ENCODE measurements around the gene CMTM4.
"Not testable (repeated sequence)": the region's sequence is repeated elsewhere in the genome, so short reads cannot be mapped to it uniquely, and the experiment has no call there.

CMTM4 gene

DNA sequence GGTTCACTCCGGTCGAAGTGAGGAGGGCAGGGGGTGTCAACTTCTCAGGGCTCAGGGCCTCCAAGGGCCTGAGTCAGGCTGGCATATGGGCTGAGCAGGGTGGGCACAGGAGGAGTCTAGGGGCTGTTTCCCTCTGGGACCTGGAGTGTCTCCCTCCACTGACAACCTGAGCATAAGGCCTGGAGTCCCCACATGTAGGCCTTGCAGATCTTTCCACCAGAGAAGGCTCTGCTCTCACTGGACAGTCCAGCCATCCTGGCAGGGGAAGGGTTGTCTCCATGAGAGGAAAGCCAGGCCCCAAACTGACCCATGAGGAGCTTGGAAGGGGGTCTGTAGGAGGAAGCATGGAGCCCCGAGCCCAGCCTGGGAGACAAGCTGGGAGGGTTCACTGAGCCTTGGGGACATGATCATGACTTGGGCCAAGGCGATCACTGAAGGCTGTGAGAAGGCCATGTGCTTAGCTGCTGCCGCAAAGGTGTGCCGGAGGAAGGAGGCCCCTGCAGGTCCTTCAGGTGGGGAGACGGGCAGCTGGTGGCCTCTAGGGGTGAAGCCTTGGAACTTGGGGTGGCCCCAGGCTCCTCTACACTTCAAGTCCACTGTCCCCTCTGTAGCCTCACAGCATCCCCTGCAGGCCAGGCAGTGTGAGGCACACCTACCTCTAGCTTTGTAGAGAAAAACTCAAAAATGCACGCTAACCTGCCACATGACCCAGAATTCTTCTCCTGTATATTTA is 107.4 kb downstream of the CMTM4 start:
- peak; percentile 64 to 75 for DNase-seq

DNA sequence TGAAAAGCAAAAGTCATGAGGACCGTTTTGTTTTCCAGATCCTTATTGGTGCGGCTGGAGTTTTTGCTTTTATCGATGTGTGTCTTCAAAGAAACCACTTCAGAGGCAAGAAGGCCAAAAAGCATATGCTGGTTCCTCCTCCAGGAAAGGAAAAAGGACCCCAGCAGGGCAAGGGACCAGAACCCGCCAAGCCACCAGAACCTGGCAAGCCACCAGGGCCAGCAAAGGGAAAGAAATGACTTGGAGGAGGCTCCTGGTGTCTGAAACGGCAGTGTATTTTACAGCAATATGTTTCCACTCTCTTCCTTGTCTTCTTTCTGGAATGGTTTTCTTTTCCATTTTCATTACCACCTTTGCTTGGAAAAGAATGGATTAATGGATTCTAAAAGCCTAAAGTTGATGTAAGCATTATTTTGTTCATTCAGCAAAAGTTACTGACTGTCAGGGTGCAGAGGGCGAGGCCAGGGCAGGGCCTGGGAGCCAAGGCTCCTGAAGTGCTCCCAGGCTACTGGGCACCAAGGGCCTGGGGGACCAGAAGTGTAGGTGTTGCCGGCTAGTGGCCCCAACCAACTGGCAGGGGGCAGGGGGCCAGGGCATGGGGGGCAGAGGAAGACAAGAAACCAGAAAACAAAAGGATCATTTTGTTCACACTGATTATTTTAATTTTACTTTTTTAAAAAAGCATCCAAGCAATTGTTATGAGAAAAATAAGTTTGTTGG is 108.5 kb downstream of the CMTM4 start:
- no peak for DNase-seq

DNA sequence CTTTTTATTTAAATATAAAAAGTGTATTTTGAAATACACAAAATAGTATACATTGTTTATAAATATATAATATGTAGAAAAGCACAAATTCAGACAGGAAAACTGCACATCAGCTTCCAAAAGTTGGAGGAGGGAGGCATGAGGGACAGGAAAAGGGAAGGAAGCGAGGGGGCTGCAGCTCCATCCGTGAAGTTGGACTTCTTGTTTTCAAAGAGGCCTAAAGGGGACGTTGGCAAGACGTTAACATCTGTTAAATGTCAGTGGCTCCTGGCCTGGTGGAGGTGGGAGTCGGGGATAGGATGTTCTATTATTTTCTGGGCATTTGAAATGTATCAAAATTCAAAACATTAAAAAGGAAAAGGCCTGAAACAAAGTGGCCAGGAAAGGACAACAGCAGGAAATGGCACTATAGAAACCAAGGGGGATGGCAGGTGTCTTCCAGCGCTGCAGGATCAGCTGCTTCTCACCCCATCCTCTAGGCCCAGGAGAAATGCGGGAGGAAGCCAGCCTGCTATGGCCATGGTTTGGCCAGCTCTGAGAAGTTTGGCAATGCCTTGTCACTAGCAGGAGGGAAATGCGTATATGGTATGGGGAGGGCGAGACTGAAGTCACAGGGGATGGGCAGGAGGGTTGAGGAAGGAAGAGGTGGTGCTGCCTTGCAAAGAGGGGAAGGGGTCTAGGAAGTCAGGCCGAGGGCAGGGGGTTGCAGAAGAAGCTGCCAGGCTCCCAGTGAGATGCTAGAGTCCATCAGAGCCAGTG is 110.9 kb downstream of the CMTM4 start:
- no peak for DNase-seq

DNA sequence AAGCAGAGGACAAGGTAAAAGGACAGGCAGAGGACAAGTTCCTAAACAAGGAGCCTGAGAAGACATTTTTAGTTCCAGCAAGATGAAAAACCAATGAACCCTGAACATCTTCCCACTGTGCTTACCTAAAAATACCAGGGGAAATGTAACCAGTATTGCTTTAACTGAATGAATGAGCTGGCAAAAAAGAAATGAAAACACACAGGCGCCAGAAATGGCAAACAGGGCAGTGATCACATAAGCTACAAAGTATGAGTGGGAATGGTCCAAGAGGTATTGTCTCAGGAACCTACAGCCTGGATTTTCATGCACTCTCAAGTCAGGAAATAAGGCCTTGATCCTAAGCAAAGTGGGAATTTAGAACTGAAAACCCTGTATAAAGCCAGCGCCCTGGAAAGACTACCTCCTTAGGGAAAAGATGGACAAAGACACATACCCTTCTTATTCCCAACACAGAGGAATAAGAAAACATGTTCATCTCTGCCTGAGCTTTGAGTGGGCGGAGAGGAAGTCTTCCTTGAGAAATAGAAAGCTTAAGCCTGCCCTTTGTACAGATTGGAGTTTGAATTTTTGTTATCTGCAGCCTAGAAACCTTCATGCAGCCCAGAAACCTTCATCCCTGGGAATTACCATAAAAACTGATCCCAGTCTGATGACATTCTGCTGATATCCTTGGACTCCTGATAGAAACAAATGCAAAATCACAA is 115.1 kb downstream of the CMTM4 start:
- no peak for DNase-seq

DNA sequence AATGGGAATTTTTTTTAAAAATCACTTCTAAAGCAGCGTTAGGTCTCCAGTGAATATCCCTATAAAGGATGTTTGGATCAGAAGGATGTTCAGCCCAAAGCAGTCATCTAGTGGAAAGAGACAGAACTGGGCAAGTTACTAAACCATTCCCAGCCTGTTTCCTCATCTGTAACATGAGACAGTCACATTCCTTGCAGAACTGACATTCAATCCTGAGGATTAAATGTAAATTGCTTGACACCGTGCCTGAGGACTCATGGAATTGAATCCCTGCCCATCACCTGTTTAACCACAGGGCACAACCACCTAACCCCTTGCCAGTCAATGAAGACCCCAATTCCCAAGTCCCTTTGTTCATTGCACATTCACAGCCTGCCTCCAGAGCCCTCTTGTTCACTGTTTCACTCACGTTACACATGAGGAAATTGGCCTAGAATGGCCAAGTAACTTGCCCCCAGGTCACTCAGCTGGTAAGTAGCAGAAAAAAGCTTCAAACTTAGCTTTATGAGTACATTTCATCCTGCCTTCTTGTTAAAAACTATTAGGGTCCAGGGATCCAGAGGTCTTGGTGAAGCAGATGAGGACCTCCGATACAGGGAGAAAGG is 115.8 kb downstream of the CMTM4 start:
- no peak for DNase-seq

DNA sequence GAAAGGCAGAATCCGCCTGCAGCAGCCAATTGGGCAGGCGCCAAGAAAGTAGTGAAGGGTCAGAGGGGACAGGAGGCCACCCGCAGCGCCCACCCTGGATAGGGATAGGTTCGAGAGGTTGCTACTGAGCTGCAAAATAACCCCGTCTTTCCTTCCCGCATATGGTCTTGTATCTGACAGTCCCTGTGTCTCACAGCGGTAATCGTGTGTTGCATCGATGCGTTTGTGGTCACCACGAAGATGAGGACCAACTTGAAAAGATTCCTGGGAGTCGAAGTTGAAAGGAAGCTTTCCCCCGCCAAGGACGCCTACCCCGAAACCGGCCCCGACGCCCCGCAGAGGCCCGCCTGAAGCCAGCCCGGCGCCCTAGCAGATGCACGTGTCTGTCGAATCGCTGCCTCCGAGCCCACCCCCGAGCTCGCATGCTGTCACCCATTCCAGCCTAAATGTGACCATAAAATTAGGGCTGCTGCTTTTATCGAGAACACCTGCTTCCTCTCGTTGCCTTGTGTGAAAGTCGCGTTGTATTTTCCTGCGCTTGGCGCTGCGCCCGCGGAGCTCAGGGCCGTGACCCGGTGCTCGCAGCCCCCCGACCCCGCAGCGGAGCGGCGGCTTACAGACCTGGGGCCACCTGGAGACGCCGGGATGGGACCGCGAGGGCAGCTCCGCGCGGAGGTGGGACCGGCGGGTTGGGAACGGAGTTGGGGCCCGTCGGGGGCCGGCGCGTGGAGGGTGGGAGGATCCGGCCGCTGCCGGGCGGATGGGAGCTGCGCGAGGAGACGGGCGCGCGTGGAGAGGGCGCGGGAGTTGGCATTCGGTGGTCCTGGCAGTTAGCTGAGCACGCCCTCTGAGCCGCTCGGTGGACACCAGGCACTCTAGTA is 117.7 kb downstream of the CMTM4 start, which contains the start of gene CMTM2:
TSS of gene CMTM2 (plus strand) at position 813 of the 881 bp plus-strand sequence. CDS start 145 bp downstream, outside the sequence.
- no peak for DNase-seq

DNA sequence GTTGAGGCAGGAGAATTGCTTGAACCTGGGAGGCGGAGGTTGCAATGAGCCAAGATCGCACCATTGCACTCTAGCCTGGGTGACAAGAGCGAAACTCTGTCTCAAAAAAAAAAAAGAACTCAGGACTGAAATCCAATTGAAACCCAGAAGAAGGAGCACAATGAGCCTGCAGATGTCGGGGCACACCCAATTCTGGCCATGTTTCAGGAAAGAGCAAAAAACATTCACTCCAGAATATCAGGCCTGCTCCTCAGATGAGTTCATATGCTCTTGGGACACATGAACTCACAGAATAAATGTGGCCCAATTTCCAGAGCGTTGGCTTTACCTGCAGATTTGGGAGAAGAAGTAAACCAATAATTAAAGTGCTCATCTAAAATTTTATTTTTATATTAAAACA is 120.2 kb downstream of the CMTM4 start:
- no peak for DNase-seq

DNA sequence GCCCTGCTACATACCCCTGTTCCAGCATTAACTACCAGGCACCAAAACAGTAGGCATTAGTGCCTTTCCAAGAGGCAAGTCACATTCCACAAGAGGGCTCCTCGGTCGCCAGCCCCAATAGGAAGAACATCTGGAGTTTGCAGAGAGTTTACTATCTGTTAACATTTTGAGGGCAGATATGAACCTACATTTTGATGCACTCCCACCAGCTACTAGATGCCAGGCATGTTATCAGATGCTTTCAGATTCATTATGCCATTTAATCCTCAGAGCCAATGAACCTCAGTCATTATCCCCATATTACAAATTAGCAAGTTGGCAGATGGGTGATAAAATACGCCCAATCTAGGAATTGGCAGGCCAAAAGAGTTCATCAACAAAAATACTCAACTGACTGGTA is 121.5 kb downstream of the CMTM4 start:
- DNase-seq = no peak

DNA sequence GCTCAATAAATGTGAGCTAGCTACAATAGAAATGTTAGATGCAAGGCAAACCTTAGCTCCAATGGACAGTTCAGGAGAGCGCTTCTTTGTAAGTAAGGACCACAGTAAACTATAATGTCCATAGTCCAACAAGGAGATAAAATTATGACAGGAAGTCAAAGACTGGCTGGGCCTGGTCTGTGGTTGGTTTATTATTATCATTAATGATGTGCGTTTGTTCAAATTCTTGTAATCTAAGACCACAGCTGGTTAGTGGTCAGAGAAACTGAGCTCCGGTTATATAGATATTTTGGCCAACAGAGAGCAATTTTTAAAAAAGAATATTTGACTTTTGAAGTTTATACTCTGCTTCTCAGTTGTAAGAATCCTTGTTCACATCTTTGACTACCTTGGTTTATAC is 122.0 kb downstream of the CMTM4 start:
- DNase-seq = no peak

DNA sequence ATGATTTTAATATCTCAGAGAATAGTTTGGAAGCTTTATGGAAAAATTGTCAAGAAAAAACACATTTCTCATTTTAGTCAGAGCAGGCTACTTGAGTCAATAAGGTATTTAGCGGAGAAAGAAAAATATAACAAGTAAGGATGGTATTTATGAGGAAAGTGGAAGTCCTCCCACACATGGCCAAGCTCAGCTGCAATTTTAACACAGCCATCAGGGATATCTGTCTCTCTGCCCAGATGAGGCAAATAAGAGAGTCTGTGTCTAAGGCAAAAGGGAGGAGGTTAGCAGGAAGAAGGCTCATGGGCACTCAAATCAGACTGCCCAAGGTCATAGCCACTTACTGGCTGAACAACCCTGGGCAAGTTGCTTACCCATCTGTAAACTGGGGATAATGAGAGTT is 122.5 kb downstream of the CMTM4 start:
- no peak for DNase-seq

DNA sequence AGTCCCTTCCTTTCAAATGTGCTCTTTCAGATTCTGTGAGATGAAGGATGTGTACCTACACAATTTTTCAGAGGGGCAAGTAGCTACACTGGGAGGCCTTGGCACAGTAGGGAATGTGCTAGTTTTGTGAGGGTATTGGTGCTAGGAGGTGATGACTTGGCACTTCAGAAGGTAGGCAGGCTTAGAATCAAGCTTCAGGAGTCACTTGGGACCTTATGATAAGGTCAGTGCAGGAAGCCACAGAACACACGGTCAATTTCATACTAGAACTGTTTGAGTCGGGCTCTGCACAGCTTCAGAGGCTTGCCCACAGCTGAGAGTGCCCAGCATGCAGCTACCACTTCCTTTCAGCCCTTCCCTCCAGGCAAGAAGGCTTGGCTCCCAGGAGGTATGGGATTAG is 124.2 kb downstream of the CMTM4 start:
- DNase-seq = no peak

DNA sequence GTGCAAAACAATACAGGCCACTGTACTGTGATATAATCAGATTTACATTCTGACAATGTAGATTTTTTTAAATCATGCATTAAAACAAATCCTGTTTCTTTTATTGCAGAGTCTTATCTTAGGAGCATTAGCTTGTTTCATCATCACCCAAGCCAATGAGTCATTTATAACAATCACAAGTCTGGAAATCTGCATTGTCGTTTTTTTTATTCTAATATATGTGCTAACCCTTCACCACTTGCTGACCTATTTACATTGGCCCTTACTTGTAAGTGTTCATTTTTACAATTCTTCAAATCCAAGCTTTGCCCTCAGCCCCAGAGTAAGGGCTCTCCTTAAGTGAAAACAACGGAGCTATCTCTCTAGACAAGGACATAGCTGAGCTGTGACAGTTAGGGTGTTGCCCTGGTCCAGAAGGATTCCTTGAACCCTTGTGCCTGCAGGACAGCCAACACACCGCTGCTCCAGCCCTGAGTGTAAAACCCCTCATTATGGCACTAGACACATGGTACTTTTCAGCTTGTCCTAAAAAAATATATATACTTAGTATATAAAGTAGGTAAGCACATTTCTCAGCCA is 126.6 kb downstream of the CMTM4 start:
- no peak for DNase-seq

DNA sequence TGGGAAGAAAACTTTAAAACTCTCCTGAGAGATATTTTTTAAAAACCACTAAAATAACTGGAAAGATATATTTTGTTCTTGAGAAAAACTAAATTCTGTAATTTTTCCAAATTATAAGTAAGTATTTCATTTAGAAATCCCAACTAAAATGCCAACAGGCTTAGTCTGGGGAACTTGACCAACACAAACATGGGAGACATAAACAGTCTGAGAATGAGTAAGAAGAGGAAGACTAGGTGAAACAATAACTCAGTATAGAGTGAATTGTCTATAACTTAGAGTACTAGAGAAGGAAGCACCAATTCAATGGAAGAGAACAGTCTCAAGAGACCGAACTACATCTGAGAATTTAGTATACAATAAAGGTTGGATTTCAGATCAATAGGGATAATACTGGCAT is 127.4 kb downstream of the CMTM4 start:
- DNase-seq = no peak

DNA sequence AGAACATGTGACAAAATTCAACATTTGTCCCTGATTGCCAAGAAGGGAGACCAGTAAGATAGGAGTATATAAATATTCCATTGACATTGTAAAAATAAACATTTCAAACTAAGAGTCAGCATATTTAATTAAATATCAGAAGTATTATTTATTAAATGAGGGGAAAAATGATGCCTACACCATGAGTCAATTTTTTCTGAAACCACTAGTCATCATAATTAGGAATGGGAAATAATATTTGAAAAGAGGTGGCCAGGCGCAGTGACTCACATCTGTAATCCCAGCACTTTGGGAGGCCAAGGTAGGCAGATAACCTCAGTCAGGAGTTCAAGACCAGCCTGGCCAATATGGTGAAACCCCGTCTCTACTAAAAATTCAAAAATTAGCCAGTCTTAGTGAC is 128.2 kb downstream of the CMTM4 start:
- DNase-seq = no peak

DNA sequence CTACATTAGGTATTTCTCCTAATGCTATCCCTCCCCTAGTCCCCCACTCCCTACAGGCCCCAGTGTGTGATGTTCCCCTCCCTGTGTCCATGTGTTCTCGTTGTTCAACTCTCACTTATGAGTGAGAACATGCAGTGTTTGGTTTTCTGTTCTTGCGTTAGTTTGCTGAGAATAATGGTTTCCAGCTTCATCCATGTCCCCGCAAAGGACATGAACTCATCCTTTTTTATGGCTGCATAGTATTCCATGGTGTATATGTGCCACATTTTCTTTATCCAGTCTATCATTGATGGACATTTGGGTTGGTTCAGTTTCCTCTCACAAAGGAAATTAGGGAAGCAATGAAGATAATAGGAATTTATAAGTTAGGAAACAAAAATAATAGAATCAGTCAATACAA is 129.3 kb downstream of the CMTM4 start:
- DNase-seq = not testable (repeated sequence)

DNA sequence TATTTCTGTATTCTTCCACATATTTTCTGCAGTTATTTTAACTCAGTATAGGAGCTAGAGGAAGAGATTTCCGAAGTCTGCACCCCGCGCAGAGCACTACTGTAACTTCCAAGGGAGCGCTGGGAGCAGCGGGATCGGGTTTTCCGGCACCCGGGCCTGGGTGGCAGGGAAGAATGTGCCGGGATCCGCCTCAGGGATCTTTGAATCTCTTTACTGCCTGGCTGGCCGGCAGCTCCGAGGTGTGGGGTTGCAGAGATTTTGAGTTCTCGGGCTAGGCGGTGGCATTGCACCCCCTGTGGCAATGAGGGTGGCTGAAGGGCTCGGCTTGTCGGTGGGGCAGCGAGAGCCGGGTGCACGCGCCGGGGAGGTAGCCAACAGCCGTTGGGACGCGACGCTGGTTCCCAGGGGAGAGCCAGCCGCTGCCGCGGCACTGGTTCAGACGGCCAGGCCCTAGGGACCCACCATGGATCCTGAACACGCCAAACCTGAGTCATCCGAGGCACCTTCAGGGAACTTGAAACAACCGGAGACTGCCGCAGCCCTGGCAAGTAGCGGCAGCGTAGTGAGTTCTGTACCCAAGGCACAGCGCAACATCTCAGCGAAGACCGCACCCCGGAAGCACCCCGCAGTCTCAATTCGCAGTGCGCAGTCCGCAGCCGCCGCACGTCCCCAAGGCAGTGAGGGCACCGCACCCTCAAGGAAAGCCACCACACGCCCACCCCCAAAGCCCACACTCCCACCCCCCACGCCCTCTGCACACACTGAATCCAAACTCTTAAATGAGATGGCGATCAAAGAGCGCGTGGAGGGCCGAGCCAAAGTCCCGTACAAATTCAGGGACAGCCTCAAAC is 130.3 kb downstream of the CMTM4 start, which contains the start of gene CMTM1:
TSS of gene CMTM1 (plus strand) at position 389 of the 851 bp plus-strand sequence. CDS start at position 464, 75 bp downstream.
- DNase-seq = no peak
